ENCODE results near the gene SEPTIN1. TPM values are rescaled to one million over a fixed set of nuclear protein-coding genes. Genes with fewer than 3 reads are reported as not detected.

The SEPTIN1 gene
- total RNA-seq, 2 donors from 2014 or later: 4.3 to 4.5 TPM

GRCh38 chr16:30428055-30428454 lies 45.7 kb upstream of the SEPTIN1 start:
- intact Hi-C loops (cut with DNase I): loop anchor here (10.0 kb wide), 1 partner anchor 177 kb away; no protein-coding TSS in a partner anchor
- no peak for DNase-seq
- Histone ChIP-seq H3K9me3 (no peaks in the 10 kb centered on the region), H3K4me1 (peaks cover 3% of the 10 kb centered on the region), H3K27ac (no peak overlapping the region), H3K27me3 (no peaks in the 10 kb centered on the region), H3K4me3 (no peak overlapping the region), H3K36me3 (peaks cover 7% of the 10 kb centered on the region), H3K9ac (ENCODE audit: low read depth in 2 of 2, low read length in 2 of 2) (no peak overlapping the region)
- TF ChIP-seq, protein P1, sequence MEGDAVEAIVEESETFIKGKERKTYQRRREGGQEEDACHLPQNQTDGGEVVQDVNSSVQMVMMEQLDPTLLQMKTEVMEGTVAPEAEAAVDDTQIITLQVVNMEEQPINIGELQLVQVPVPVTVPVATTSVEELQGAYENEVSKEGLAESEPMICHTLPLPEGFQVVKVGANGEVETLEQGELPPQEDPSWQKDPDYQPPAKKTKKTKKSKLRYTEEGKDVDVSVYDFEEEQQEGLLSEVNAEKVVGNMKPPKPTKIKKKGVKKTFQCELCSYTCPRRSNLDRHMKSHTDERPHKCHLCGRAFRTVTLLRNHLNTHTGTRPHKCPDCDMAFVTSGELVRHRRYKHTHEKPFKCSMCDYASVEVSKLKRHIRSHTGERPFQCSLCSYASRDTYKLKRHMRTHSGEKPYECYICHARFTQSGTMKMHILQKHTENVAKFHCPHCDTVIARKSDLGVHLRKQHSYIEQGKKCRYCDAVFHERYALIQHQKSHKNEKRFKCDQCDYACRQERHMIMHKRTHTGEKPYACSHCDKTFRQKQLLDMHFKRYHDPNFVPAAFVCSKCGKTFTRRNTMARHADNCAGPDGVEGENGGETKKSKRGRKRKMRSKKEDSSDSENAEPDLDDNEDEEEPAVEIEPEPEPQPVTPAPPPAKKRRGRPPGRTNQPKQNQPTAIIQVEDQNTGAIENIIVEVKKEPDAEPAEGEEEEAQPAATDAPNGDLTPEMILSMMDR (IDR thresholded peaks at IDR 0.05): no peak

- H3K9me3 ChIP-seq: no peaks in the 10 kb centered on the region
- H3K9ac ChIP-seq (ENCODE audit: low read depth in 2 of 2, low read length in 2 of 2): no peak overlapping the region
- intact Hi-C loops (cut with DNase I): loop anchor here (10.0 kb wide), 1 partner anchor 184 kb away; no protein-coding TSS in a partner anchor
- H3K4me3 ChIP-seq: no peak overlapping the region
- TF ChIP-seq, protein P1 (IDR thresholded peaks at IDR 0.05): no peak
- no peak overlapping the region for H3K27ac ChIP-seq
- H3K4me1 ChIP-seq: peaks cover 3% of the 10 kb centered on the region
- H3K27me3 ChIP-seq: no peaks in the 10 kb centered on the region
- H3K36me3 ChIP-seq: peaks cover 7% of the 10 kb centered on the region
- no peak for DNase-seq
Observed at GRCh38 chr16:30421010-30421409, 38.6 kb upstream of the SEPTIN1 start.

DNA sequence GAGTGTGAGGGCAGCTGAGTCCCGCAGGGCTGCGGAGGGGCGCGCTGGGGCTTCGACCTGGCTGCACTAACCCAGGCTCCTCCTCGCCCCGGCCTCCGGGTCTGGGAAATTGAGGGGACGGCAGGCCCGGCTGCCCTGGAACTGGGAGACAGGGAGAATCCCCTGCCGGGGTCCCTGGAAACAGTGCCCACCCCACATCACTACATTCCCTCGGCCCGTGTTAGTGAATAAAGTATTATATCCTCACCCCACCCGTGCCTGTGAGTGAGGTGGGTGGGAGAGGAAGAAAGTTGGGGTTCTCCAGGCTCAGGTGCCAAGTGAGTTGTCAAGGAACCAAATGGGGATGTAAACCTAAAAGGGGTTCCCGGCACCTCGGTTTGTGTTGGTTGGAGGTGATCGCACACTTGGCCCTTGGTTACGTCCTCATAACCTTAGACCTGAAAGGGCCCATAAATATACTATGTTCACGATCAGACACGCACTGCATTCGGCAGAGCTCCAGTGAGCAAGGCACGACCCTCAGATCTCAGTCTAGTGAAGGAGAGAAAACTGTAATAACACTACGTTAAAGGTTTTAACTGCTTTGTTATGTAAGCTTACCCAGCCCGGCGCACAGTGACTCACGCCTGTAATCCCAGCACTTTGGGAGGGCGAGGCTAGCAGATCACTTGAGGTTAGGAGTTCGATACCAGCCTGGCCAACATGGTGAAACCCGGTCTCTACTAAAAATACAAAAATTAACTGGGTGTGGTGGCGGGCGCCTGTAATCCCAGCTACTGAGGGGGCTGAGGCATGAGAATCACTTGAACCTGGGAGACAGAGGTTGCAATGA lies 36.2 kb upstream of the SEPTIN1 start:
- H3K27ac ChIP-seq: peak overlapping the region; percentile 71
- TF ChIP-seq, protein P1 (IDR thresholded peaks at IDR 0.05): no peak
- H3K36me3 ChIP-seq: no peaks in the 10 kb centered on the region
- intact Hi-C loops (cut with DNase I): loop anchor here (10.0 kb wide), 1 partner anchor 324 kb away; the partner anchor contains the start of genes TBX6 and YPEL3
- DNase-seq: peak; percentile 36
- H3K27me3 ChIP-seq: no peaks in the 10 kb centered on the region
- H3K4me1 ChIP-seq: peaks cover 3% of the 10 kb centered on the region
- peak overlapping the region; percentile 56 to 81 for H3K9ac ChIP-seq (ENCODE audit: low read depth in 2 of 2, low read length in 2 of 2)
- no peaks in the 10 kb centered on the region for H3K9me3 ChIP-seq
- peak overlapping the region; percentile 52 for H3K4me3 ChIP-seq

- TF ChIP-seq, protein P1 (IDR thresholded peaks at IDR 0.05): no peak
- Histone ChIP-seq H3K27ac (peak overlapping the region; percentile 71), H3K36me3 (no peaks in the 10 kb centered on the region), H3K4me3 (peak overlapping the region; percentile 52), H3K4me1 (peaks cover 3% of the 10 kb centered on the region), H3K9ac (ENCODE audit: low read depth in 2 of 2, low read length in 2 of 2) (peak overlapping the region; percentile 81 to 84), H3K27me3 (no peaks in the 10 kb centered on the region), H3K9me3 (no peaks in the 10 kb centered on the region)
- intact Hi-C loops (cut with DNase I): loop anchor here (10.0 kb wide), 1 partner anchor 323 kb away; the partner anchor contains the start of genes TBX6 and YPEL3
- DNase-seq: peak; percentile 87
Observed at GRCh38 chr16:30417529-30418349, 35.4 kb upstream of the SEPTIN1 start.
